Measurements from ENCODE around the gene TBCEL. TPM values are rescaled to one million over a fixed set of nuclear protein-coding genes. Genes with fewer than 3 reads are reported as not detected.
A peak's percentile ranks its signal among the peaks of the same experiment; 100 is the strongest.

TBCEL gene
- total and polyA plus RNA-seq, 2 donors (not counting 3 experiments of a cell fraction or from before 2014, with no cell fraction given): 5.6 to 19.5 TPM

- peak; percentile 24 for FAIRE-seq
- Histone ChIP-seq H2AFZ (ENCODE audit: low read depth, low read length) (no peak overlapping the region), H3K4me1 (ENCODE audit: control insufficient read depth, extremely low read depth, insufficient read depth, low read length) (no peaks in the 10 kb centered on the region), H3K4me3 (replicated peaks in 1 of 3; ENCODE audit: insufficient read depth in 1 of 3, low read depth in 1 of 3, low read length in 3 of 3) (no peak overlapping the region), H3K79me2 (ENCODE audit: control insufficient read depth, insufficient read depth, low read length) (no peaks in the 10 kb centered on the region), H4K20me1 (replicated peaks; ENCODE audit: control insufficient read depth, extremely low read depth, insufficient read depth, low read length) (no peaks in the 10 kb centered on the region), H3K4me2 (ENCODE audit: insufficient read depth, low read length) (no peak overlapping the region), H3K27me3 (ENCODE audit: control insufficient read depth in 2 of 2, insufficient read depth in 2 of 2, low read length in 2 of 2) (no peaks in the 10 kb centered on the region), H3K9me1 (replicated peaks; ENCODE audit: control insufficient read depth, extremely low read depth, insufficient read depth, low read length) (no peaks in the 10 kb centered on the region), H3K9ac (replicated peaks; ENCODE audit: extremely low read depth, insufficient read depth, low read length) (no peak overlapping the region), H3K36me3 (ENCODE audit: control insufficient read depth in 2 of 2, extremely low read depth in 1 of 2, insufficient read depth in 2 of 2, low read length in 2 of 2) (peaks cover 3 to 4% of the 10 kb centered on the region in 2 experiments), H3K27ac (ENCODE audit: insufficient read depth, low read depth, low read length) (no peak overlapping the region), H3K9me3 (replicated peaks; ENCODE audit: control insufficient read depth, insufficient read depth, low read length) (no peaks in the 10 kb centered on the region)
- peak; percentile 17 for DNase-seq (ENCODE audit: low read depth, low spot score)
- intact Hi-C loops (cut with micrococcal nuclease) (no loop called here), dilution Hi-C loops (cut with MboI; ENCODE audit: extremely low pct_ligation_motif_present, low sequenced_read_pairs) (no loop called here)
- POLR2A ChIA-PET: no interaction called here
- CTCF ChIA-PET: interaction anchor here (0.8 kb wide), 1 partner anchor 16 kb away, joined by 3 read pairs; no protein-coding TSS in a partner anchor
- no TSS peak for BruUV-seq (replicated peaks)
- TF ChIP-seq EZH2 (IDR thresholded peaks at IDR 0.05; ENCODE audit: borderline replicate concordance, low read depth, low read length, severe bottlenecking): no peak
- no peak for TF ChIP-seq CTCF (IDR thresholded peaks at IDR 0.05; ENCODE audit: extremely low read depth in 1 of 2, insufficient read depth in 1 of 2, low read depth in 1 of 2, low read length in 2 of 2)
- TF ChIP-seq GATA2 (IDR thresholded peaks at IDR 0.05; ENCODE audit: insufficient read depth, insufficient read length, low read depth, low read length): no peak
- TF ChIP-seq FOS (IDR thresholded peaks at IDR 0.05; ENCODE audit: borderline replicate concordance, insufficient read depth, low read length): no peak
- no peak for TF ChIP-seq POLR2A (IDR thresholded peaks at IDR 0.05; ENCODE audit: low read depth, low read length)
- no peak for TF ChIP-seq MAX (IDR thresholded peaks at IDR 0.05; ENCODE audit: insufficient read depth, insufficient read length)
- TF ChIP-seq MYC (IDR thresholded peaks at IDR 0.05; ENCODE audit: low read depth, low read length): no peak
Observed at GRCh38 chr11:121082670-121083069, 58.8 kb downstream of the TBCEL start.

Data from endothelial cell of umbilical vein (primary cell).